NT2/D1 (cell line): ENCODE data around the gene PDIA6.

Experiments used
- DNase-seq: peaks from one replicate; pipeline ENCODE4 v3.0.0-alpha.2; 2011; ENCODE audit warnings: low read depth, low spot score
- H3K27me3 ChIP-seq: 2 replicates; pipeline ENCODE4 v1.6.0; 2011; ENCODE audit warnings: mild to moderate bottlenecking; ENCODE audit not compliant: insufficient read length, insufficient read depth
- H3K36me3 ChIP-seq: 2 replicates; pipeline ENCODE4 v1.6.1; 2011; ENCODE audit warnings: mild to moderate bottlenecking, low read length, mixed read lengths; ENCODE audit not compliant: insufficient read depth, insufficient read length
- H3K4me1 ChIP-seq: 2 replicates; pipeline ENCODE4 v1.5.1; 2011; ENCODE audit not compliant: insufficient read depth, insufficient read length
- H3K4me3 ChIP-seq: 2 replicates; pipeline ENCODE4 v1.5.1; 2011; ENCODE audit warnings: low read depth; ENCODE audit not compliant: insufficient read length
- H3K9ac ChIP-seq: 2 replicates; pipeline ENCODE4 v1.6.0; 2011; ENCODE audit warnings: low read depth; ENCODE audit not compliant: insufficient read length
- H3K9me3 ChIP-seq: 2 replicates; pipeline ENCODE4 v1.5.1; 2011; ENCODE audit warnings: mild to moderate bottlenecking, low read length; ENCODE audit not compliant: insufficient read depth
- SUZ12 ChIP-seq: IDR thresholded peaks from 2 replicates; pipeline ENCODE4 v1.6.1; 2011; ENCODE audit not compliant: insufficient read length, insufficient read depth; ENCODE audit errors: extremely low read depth
- YY1 ChIP-seq: IDR thresholded peaks from 2 replicates; pipeline ENCODE4 v1.6.1; 2011; ENCODE audit not compliant: insufficient read length, insufficient read depth
- ZNF274 ChIP-seq: IDR thresholded peaks from 2 replicates; pipeline ENCODE4 v1.6.1; 2011; ENCODE audit warnings: mild to moderate bottlenecking, low read depth, low read length

Gene PDIA6

GRCh38 chr2:10778724-10779115, 33.9 kb downstream of the PDIA6 start:
- H3K9me3 ChIP-seq: no peaks in the 10 kb centered on the region
- TF ChIP-seq YY1: no peak
- no peak for TF ChIP-seq SUZ12
- no peak for TF ChIP-seq ZNF274
- H3K36me3 ChIP-seq: peaks cover 42% of the 10 kb centered on the region
- H3K9ac ChIP-seq: no peak overlapping the region
- no peak for DNase-seq
- H3K27me3 ChIP-seq: no peaks in the 10 kb centered on the region
- no peak overlapping the region for H3K4me3 ChIP-seq
- peaks cover 9% of the 10 kb centered on the region for H3K4me1 ChIP-seq

GRCh38 chr2:10777842-10778723, 34.5 kb downstream of the PDIA6 start:
- peaks cover 11% of the 10 kb centered on the region for H3K4me1 ChIP-seq
- H3K4me3 ChIP-seq: no peak overlapping the region
- DNase-seq: no peak
- no peak for TF ChIP-seq SUZ12
- no peak for TF ChIP-seq ZNF274
- TF ChIP-seq YY1: no peak
- no peaks in the 10 kb centered on the region for H3K9me3 ChIP-seq
- no peak overlapping the region for H3K9ac ChIP-seq
- H3K36me3 ChIP-seq: peaks cover 40% of the 10 kb centered on the region
- H3K27me3 ChIP-seq: no peaks in the 10 kb centered on the region

- H3K4me1 ChIP-seq: peaks cover 11% of the 10 kb centered on the region
- no peak for DNase-seq
- no peak for TF ChIP-seq ZNF274
- TF ChIP-seq YY1: no peak
These were observed 35.3 kb downstream of the PDIA6 start for GRCh38 chr2:10777111-10777841.

GRCh38 chr2:10776231-10776977, 36.2 kb downstream of the PDIA6 start:
- Histone ChIP-seq H3K9me3 (no peaks in the 10 kb centered on the region), H3K9ac (no peak overlapping the region), H3K27me3 (no peaks in the 10 kb centered on the region), H3K36me3 (peaks cover 26% of the 10 kb centered on the region), H3K4me1 (peaks cover 11% of the 10 kb centered on the region), H3K4me3 (no peak overlapping the region)
- TF ChIP-seq YY1: no peak
- no peak for TF ChIP-seq SUZ12
- TF ChIP-seq ZNF274: no peak
- DNase-seq: no peak

More at GRCh38 chr2:10777111-10777841, 35.3 kb downstream of the PDIA6 start:
- H3K36me3 ChIP-seq: peaks cover 35% of the 10 kb centered on the region
- H3K27me3 ChIP-seq: no peaks in the 10 kb centered on the region
- H3K4me3 ChIP-seq: no peak overlapping the region
- H3K9ac ChIP-seq: no peak overlapping the region
- no peaks in the 10 kb centered on the region for H3K9me3 ChIP-seq

GRCh38 chr2:10775831-10776230, 36.8 kb downstream of the PDIA6 start:
- Histone ChIP-seq H3K36me3 (peaks cover 21% of the 10 kb centered on the region), H3K27me3 (no peaks in the 10 kb centered on the region), H3K9me3 (no peaks in the 10 kb centered on the region), H3K4me1 (peaks cover 11% of the 10 kb centered on the region), H3K9ac (no peak overlapping the region), H3K4me3 (no peak overlapping the region)
- DNase-seq: no peak
- TF ChIP-seq YY1 (no peak), ZNF274 (no peak), SUZ12 (no peak)

GRCh38 chr2:10775021-10775780, 37.4 kb downstream of the PDIA6 start:
- Histone ChIP-seq H3K9ac (no peak overlapping the region), H3K27me3 (no peaks in the 10 kb centered on the region), H3K4me1 (peaks cover 11% of the 10 kb centered on the region), H3K36me3 (peaks cover 18% of the 10 kb centered on the region), H3K9me3 (no peaks in the 10 kb centered on the region), H3K4me3 (no peak overlapping the region)
- TF ChIP-seq YY1 (no peak), ZNF274 (no peak), SUZ12 (no peak)
- DNase-seq: no peak
